GM18517 (cell line): Measurements from ENCODE around the gene ZFHX2.
"Not testable (repeated sequence)": the region's sequence is repeated elsewhere in the genome, so short reads cannot be mapped to it uniquely, and the experiment has no call there.

Experiments used
- ATAC-seq: cut with Tn5 transposase; IDR thresholded peaks from one replicate; pipeline ENCODE4 v1.9.1; 2021; ENCODE audit warnings: mild to moderate bottlenecking, moderate library complexity; ENCODE audit not compliant: unreplicated experiment

ZFHX2 gene

GRCh38 chr14:23544511-23545447, 6.8 kb downstream of the ZFHX2 start:
- no peak for ATAC-seq

- no peak for ATAC-seq
Measured at GRCh38 chr14:23543403-23543802, 8.2 kb downstream of the ZFHX2 start.

- ATAC-seq = no peak
Measured at GRCh38 chr14:23542261-23542660, 9.3 kb downstream of the ZFHX2 start.

GRCh38 chr14:23540141-23540469, 11.5 kb downstream of the ZFHX2 start:
- ATAC-seq = no peak

- no peak for ATAC-seq
Measured at GRCh38 chr14:23539248-23540140, 12.1 kb downstream of the ZFHX2 start.

GRCh38 chr14:23538785-23539184, 12.8 kb downstream of the ZFHX2 start:
- ATAC-seq = no peak

- no peak for ATAC-seq
Measured at GRCh38 chr14:23538050-23538718, 13.4 kb downstream of the ZFHX2 start.

- ATAC-seq = no peak
Measured at GRCh38 chr14:23537351-23538049, 14.1 kb downstream of the ZFHX2 start.

GRCh38 chr14:23536906-23537305, 14.7 kb downstream of the ZFHX2 start:
- ATAC-seq = not testable (repeated sequence)

GRCh38 chr14:23536494-23536893, 15.1 kb downstream of the ZFHX2 start:
- ATAC-seq = no peak

- ATAC-seq = no peak
Measured at GRCh38 chr14:23535943-23536342, 15.6 kb downstream of the ZFHX2 start.

GRCh38 chr14:23533652-23534435, 17.7 kb downstream of the ZFHX2 start:
- no peak for ATAC-seq

- no peak for ATAC-seq
Measured at GRCh38 chr14:23532658-23533057, 18.9 kb downstream of the ZFHX2 start.

- no peak for ATAC-seq
Measured at GRCh38 chr14:23531391-23531790, 20.2 kb downstream of the ZFHX2 start.

- ATAC-seq = no peak
Measured at GRCh38 chr14:23530375-23531055, 21.1 kb downstream of the ZFHX2 start.

GRCh38 chr14:23529016-23529415, 22.5 kb downstream of the ZFHX2 start:
- no peak for ATAC-seq

- ATAC-seq = no peak
Measured at GRCh38 chr14:23528555-23528954, 23.0 kb downstream of the ZFHX2 start.

- ATAC-seq = no peak
Measured at GRCh38 chr14:23525611-23526010, 26.0 kb downstream of the ZFHX2 start.

- ATAC-seq = no peak
Measured at GRCh38 chr14:23524954-23525353, 26.6 kb downstream of the ZFHX2 start.
